Activated gamma-delta T cell treated with Interleukin-2 at 50 U/mL for 16 hours (primary cell): ENCODE results near the gene BTBD6.
"Not testable (repeated sequence)": the region's sequence is repeated elsewhere in the genome, so short reads cannot be mapped to it uniquely, and the experiment has no call there.

Experiments used
- DNase-seq: peaks from one replicate; pipeline ENCODE4 v3.0.0-alpha.2; 2020

BTBD6 gene

DNA sequence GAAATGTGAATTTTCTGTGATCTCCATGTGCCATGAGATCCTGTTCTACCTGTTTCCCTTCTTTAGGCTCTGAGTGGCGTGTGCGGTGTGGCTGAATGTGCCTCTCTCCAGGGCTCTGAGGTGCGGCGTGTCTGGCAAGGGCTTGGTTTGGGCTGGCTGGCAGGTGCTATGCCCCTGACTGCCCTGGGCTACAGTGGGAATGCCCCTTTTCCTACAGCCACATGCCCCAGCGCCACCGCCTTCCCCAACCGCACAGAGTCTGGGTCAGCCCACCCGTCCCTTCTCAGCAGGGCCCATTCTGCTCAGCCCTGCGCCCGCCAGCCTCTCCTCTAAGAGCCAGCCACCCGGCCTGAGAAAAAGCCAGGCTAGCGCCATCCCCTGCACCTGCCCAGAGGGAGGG, 24.7 kb downstream of the BTBD6 start:
- no peak for DNase-seq

DNA sequence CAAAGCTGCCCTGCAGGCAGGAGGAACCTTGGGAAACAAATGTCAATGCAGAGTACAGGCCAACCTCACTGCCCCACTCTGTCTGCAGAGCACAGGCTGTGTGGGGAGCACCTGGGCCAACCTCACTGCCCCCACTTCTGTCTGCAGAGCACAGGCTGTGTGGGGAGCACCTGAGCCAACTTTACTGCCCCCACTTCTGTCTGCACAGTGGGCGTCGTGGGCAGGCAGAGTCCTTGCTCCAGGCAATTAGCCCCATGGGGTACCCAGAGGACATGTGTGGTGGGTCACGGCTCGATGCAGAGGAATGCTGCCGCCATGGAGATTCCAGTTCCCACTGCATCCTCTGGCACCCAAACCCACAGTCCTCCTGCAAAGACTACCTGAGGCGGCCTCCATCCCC, 26.3 kb downstream of the BTBD6 start:
- DNase-seq = no peak

DNA sequence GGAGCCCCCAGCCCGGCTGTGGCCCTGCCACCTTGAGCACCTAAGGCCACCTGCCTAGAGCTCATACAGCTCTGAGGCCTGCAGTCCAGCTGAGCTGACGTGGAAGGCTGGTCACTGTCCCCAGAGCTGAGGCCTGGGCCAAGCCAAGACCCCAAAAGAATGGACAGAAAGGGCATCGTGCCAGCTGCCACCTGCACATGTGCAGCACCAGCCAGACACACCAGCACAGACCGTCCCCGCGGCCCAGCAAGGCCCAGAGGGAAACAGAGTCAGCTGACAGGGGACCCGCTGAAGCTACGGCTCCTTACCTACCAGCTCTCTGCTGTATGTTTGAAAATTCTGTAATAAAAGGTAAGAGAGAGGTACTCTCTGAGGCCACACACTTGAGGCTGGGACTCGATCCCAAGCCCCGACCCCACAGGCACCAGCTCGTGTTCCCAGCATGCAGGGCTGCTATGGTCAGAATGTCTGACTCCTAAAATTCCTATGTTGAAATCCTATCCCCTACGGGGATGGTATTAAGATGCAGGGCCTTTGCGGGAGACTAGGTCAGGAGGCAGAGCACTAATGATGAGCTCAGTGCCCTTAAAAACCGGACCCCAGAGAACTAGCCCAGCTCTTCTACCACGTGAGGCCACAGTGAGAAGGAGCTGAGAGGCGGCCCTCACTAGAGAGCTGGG, 27.1 kb downstream of the BTBD6 start:
- no peak for DNase-seq

GRCh38 chr14:105277448-105277847, 29.1 kb downstream of the BTBD6 start:
- DNase-seq = not testable (repeated sequence)

DNA sequence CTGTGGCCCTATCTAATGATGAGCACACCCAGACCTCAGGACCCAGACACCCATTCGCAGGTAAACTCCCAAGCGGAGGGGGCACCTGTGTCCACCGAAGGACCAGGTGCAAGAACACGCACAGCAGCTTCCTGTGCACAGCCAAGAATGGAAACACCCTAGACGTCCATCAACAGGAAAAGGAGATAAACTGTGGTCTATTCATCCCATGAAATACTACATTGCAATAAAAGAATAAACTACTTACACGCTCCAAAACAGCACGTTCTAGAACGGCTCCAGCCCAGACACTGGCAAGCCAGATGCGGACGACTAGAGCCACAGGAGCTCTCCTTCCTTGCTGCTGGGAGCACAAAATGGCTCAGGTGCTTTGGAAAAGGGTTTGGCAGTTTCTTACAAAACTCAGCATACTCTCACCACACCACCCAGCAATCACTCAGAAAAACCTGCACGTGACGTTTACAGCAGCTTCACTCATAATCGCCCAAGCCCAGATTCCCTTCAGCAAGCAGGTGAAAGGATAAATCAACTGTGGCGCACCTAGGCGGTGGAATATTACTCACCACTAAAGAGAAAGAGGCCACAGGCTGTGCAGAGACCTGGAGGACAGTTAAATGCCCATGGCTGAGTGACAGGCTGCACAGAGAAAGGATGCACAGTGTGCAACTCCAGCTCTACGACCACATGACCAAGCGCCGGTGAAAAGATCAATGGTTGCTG, 31.5 kb downstream of the BTBD6 start:
- DNase-seq = no peak

- DNase-seq = no peak
Observed at GRCh38 chr14:105280525-105280924, 32.2 kb downstream of the BTBD6 start.

GRCh38 chr14:105281371-105282097, 33.2 kb downstream of the BTBD6 start:
- DNase-seq = no peak

DNA sequence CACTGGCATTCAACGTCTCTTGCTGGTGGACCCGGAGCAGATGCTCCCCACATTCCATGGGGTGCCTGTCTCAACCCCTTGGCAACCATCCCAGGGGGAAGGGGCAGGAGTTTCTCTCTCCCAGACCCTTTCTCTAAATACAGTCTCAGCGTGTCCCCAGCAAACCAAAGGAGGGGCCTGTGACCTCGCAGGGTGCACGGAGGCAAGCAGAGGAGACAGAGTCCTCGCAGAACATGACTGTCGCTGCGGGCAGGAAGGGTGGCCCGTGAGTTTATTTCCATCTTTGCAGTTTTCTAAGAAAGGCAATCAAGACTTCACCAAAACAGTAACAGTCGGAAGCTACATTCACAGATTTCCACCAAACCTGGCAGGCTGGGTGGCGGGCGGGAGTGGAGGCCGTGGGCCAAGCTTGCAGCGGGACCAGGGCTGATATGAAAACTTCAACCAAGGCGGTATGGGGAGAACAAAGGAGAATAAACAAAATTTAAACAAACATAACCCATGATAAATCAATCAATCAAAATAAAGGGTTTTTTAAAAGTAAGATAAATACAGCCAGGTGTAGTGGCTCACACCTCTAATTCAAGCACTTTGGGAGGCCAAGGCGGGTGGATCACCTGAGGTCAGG, 33.9 kb downstream of the BTBD6 start:
- no peak for DNase-seq

DNA sequence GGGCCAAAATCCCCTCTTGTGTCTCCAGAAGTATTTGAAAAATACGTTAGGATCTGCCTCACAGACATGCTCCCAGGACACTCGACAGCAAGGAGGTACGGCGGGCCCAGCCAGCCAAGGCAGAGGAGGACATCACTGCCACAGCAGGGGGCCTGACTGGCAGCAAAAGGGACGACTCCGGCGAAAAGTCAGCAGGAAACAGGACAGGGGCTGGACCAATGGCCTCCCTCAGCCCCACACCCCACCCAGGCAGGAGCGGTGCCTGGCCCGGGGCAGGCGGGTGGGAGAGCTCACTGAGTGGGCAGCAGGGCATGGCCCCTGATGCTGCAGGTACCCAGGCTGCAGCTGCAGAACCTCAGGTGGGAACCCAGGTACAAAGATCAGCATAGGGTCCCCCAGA, 34.7 kb downstream of the BTBD6 start:
- no peak for DNase-seq

DNA sequence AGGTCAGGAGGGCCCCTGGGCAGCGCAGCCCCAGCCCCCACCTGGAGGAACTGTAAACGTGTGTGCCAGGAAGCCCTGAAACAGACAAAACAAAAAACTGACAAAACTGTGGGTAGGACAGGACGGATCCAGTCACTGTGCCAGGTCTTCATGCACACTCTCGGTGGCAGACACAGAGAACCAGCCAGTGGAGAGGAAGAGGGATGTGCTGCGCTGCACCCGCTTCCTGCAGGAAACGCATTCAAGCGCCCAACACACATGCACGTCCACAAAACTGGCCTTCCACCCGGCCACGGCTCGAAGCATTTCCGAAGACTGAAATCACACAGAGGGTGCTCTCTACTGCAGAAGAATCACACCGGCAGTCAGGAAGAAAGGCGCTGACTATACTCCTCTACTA, 35.6 kb downstream of the BTBD6 start:
- no peak for DNase-seq

DNA sequence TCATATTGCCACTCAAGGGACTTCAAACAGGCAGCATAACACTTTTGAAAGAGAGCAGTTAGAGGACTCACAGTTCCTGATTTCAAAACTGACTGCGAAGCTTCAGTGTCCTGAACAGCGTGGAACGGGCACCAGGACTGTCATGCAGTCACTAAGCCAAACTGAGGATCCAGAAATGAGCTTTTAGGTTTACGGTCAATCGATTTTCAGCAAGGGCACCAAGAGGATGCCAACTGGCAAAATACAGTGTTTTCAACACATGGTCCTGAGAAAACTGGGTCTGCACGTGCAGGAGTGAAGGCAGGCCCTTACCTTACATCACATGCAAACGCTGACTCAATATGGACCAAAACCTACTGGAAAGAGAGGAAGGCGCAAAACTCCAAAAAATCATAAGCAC, 36.8 kb downstream of the BTBD6 start:
- DNase-seq = no peak

GRCh38 chr14:105286759-105287144, 38.4 kb downstream of the BTBD6 start:
- no peak for DNase-seq

DNA sequence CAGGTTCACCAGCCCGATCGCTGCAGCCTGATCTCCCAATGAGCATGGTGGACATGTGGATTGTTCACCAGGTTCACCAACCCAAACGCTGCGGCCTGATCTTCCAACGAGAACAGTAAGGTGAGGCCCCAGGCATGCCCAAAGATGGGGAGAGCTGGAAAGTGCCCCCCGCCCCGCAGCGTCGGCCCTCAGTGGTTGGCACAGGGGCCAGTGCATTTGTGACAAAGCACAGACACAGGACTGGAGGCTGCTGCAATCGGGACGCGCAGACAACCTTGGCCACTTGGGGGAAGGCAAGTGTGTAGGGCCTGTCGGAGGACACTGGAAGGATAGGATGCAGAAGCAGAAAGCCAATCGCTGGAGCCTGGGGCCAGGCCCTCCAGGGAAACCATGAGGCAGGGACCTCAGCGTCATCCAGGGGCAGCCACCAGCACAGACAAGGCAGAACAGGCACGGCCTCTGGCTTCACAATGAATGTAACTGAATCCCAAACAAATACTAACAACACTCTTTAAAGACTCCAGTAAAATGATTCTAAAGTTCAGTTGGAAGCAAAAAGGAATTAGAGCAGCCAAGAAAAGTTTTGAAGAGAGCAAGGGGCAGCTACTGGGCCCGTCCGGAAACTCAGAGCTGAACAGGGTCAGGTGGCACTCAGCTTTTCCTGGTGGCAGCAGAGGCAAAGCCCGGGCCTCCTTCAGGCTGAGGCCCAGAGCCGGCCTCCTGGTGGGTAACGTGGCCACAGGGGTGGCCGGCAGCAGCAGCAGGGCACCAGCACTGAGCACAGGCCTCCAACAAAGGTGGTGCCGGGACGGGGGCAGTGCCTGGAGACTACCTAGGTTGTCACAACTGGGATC, 39.1 kb downstream of the BTBD6 start:
- DNase-seq = no peak

GRCh38 chr14:105288936-105289335, 40.6 kb downstream of the BTBD6 start:
- not testable (repeated sequence) for DNase-seq

- DNase-seq = no peak
Observed at GRCh38 chr14:105290621-105291346, 42.5 kb downstream of the BTBD6 start.

DNA sequence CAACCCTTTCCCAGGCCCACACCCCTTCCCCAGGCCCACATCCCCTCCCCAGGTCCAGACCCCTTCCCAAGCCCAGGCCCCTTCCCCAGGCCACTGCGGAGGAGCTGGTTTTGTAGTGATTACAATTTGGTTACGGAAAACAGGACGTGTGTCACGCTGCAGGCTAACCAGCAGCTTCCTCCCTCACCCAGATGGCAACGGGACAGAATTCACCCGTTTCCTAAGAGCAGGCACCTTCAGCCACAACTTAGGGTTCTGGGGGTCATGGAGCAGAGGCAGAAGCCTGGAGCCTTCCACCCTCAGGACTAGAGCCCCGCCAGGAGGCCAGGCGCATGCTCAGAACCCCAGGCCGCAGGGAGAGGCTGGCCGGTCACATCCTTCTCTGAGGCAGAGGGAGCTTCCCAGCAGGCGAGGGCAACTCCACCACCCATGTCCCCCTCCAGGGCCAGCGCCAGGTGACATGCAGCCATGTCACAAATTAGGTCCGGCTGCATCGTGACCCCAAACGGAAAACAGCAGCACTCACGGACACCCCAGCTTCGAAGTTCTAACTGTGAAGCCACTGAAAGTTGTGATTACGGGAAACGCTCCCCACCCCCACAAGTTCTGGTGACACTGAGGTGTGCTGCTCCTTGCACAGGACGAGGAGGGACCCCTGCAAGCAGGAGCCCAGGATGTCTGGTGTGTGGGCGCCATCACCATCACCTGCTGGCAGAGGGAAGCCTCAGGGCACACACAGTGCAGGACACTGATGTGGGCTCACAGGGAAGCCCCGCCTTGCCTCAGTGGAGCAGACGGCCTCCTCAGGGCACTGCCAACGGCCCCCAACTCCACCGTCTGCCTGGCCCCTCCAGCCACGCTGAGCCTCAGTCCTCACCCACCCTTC, 44.7 kb downstream of the BTBD6 start:
- DNase-seq = no peak

GRCh38 chr14:105294142-105294597, 45.8 kb downstream of the BTBD6 start:
- peak; percentile 53 for DNase-seq

GRCh38 chr14:105297311-105297710, 49.0 kb downstream of the BTBD6 start:
- DNase-seq = not testable (repeated sequence)

DNA sequence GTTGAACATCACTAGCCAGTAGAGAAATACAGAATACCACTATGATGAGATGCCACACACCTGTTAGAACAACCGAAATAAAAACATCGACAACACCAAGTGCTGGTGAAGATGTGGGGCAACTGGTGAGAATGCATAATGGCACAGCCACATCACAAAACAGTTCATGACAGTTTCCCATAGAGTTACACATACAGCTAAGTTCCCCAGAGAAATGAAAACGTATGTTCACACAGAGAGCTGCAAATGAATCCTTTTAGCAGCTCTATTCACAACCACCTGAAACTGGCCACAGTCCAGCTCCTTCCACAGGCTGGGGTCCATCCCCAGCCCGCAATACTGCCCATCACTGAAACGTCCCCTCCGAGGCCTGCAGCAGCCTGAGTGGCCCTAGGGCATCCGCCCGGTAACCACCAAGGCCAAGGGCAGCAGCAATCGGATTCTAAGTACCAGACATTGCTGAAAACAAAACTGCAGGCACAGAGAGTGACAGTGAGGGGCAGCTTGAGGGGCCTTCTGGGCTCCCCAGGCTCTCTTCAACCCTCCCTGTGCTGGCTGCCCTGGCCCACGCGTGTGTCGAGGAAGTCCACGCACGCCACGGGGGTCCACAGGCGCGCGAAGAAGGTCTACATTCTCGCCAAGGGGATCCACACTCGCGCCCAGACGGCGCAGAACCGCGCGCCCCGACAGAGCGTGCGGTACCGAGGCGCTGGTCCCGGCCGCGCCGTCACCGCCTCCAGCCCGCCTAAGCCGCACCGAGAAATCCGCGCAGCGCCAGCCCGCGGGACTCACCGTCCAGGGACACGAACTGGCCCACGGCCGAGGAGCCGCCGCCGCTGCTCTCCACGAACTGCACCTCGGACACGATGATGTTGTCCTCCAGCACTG, 51.6 kb downstream of the BTBD6 start:
- no peak for DNase-seq
